Bone marrow (tissue), 2 donors: Measurements from ENCODE around the gene CEL.
"Not testable (repeated sequence)": the region's sequence is repeated elsewhere in the genome, so short reads cannot be mapped to it uniquely, and the experiment has no call there.

Source experiments
- DNase-seq, 2 donors: peaks; one replicate each; lab custom pipeline; 2025; lab: John Stamatoyannopoulos, UW

The CEL gene

DNA sequence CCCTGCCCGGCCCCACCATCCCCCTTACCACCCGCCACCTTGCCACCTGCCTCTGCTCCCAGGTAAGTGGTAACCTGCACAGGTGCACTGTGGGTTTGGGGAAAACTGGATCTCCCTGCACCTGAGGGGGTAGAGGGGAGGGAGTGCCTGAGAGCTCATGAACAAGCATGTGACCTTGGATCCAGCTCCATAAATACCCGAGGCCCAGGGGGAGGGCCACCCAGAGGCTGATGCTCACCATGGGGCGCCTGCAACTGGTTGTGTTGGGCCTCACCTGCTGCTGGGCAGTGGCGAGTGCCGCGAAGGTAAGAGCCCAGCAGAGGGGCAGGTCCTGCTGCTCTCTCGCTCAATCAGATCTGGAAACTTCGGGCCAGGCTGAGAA is at the start of gene CEL:
CEL (plus strand) TSS at position 218 of the 382 bp plus-strand sequence; CDS start at position 240, 22 bp downstream.
- not testable (repeated sequence) for DNase-seq

DNA sequence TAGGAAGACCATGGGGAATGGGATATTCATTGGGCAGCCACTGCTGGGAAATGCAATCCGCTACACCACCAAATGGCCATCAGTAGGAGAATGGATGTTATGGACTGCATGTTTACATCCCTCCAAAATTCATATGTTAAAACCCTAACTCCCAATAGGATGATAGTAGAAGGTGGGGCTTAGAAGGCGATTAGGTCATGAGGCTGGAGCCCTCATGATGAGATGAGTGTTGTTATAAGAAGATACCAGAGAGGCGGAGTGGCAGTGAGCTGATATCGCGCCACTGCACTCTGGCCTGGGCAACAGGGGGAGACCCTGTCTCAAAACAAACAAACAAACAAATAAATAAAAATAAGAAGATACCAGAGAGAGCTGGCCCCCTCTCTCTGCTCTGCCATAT is 47.1 kb upstream of the CEL start:
- DNase-seq, result no peak

DNA sequence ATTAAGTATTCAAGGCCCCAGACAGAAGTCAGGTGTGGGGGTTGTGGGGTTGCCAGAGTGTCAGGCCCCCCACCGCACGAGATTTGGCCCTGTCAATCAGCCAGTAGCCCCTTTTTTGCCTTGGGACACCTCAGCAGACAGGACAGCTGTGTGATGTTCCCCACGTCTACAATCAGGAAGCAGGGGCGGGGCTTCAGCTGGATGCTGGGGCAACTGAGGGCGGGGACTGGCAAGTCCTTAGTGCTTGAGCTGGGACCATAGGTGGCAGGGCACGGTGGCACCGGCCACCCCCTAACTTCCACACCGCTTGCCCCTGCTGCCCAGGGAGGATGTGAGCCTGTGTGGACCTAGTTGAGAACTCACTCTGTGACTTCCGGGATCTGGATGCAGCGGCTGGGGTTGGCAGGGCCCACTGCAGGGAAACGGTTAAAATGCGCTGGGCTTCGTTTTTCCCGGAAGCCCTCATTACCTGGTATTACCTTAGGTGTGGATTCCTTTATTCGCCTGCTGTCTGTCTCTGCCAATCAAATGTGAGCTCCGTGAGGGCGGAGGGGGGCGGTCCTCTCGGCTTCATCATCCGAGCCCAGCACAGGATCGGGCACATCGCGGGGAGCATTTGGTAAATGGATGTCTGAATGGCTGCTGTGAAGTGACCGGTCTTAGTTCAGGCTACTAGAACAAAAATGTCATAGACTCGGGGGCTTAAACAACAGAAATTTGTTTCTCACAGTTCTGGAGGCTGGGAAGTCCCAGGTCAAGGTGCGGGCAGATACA is 38.5 kb upstream of the CEL start:
- DNase-seq, result peak in 1 of 2 donors; percentile 47

DNA sequence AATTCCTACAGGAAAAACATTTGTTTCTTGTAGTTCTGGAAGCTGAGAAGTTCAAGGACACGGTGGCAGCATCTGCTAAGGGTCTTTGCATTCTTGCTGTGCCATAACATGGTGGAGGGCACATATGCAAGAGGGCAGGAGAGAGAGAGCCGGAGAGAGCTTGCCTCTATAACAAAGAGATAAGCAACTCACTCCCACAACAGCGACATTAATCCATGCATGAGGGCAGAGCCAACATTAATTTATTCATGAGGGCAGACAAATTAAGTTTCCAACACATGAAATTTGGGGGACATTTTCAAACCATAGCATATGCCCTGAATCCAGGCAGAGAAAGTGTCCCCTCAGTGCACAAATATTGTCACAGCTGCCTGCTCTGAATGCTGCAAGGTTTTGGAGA is 35.4 kb upstream of the CEL start:
- no peak for DNase-seq

- DNase-seq, result no peak
These were observed 34.6 kb upstream of the CEL start for GRCh38 chr9:133027134-133027533.

GRCh38 chr9:133028221-133028620 is 33.6 kb upstream of the CEL start:
- DNase-seq, result no peak

DNA sequence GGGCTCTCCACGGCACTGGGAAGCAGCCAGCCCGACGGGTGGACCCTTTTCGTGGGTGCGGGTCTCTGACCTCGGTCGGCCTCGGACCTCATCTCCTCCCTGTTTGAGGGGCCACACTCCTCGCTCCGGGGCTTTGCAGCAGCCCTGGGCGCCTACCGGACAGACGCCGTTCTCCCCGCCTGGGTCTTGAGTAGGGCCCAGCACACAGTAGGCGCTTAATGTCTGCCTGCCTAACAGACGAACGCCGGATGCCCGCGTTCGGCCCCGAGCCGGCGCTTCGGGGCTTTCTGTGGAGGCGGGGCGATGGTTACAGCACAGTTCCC is 31.8 kb upstream of the CEL start:
- DNase-seq, result no peak

DNA sequence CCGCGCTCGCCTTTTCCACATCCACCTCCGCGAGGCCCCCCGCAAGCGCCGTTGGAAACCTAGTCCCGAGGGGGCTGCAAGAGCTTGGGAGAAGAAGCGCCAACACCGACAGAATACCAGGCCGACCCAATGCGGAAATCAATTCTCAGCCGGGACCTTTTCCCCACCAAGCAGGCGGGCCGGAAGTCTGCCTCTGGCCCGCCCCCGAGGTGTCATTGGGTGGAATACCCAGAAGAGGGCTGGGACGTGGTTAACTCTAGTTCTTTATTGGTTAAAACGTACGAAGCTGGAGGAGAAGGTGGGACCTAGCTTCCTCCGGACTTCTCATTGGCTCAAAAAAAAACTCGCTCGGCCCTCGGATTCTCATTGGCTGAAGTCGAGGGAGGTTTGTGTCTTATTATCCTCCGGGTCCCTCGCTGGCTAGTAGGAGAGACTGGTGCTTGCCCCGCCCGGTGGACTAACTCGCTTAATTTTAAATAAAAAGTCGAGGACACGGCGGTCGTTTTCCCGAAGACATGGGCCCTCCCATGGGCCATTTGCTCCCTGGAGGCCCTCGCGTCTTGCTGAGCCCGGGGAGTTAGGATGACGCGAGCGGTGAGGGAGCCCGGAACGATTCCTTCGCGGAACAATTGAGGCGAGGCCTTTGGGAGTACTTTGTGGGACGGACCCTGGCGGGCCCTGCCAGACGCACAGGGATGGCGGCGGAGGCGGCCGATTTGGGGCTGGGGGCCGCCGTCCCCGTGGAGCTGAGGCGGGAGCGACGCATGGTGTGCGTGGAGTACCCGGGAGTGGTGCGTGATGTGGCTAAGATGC is 31.3 kb upstream of the CEL start, which contains the start of gene GTF3C5:
GTF3C5 (plus strand) TSS at position 681 of the 813 bp plus-strand sequence; CDS start at position 696, 15 bp downstream.
- peak; percentile 88 to 99 for DNase-seq

DNA sequence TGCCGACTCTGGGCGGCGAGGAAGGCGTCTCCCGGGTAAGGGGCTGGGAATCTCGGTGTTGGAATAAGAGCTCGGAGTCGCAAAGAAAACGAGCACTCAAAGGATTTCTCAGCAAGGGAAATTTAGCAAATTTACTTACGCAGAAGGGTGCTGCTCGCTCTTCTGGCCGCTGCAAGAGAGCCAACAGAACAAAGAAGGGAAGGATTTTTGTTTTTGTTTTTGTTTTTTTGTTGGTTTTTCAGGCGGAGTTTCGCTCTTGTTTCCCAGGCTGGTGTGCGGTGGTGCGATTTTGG is 30.7 kb upstream of the CEL start:
- DNase-seq, result no peak

DNA sequence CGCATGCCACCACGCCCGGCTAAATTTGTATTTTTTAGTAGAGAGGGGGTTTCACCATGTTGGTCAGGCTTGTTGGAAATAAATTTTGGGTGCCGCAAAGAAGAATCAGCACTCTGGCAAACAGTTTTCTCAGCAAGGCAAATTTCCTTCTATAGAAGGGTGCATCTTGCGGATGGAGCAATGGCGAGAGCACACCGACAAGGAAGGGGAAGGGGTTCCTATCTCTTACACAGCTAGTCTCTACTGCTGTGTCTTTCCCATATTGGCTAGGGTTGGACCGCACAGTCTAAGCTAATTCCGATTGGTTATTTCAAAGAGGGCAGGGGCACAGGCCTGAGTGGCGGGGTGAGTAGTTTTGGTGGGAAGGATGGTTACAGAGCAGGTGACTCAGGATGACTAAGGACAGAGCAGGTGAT is 30.3 kb upstream of the CEL start:
- DNase-seq, result no peak

DNA sequence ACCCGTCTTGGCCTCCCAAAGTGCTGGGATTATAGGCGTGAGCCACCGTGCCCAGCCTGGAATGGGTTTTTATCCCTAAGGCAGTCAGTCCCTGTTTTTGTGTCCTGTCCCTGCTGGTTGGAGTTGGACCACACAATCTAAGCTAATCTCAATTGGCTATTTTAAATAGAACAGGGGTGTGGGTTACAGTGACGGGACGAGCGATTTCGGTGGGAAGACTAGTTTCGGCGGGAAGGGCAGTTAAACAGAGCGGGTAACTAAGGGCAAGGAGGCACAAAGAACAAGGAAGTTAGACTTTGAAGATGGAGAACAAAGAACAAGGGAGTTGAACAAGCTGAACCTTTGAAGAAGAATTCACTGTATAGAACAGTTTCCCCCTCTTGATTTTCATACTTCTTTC is 29.6 kb upstream of the CEL start:
- no peak for DNase-seq

DNA sequence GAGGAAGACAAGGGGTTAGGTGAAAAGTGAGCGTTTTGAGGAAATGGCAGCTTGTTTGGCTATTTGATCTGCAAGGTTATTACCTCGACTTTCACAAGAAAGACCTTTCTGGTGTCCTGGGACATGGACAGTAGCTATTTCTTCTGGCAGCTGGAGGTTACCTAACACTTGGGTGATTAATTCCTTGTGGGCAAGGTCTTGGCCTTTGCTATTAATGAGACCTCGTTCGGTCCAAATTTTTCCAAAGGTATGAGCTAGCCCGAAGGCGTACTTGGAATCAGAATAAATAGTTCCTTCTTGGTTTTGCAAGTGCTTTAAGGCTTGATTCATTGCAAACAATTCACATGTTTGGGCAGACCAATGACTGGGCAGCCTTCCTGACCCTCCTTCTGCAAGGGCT is 26.1 kb upstream of the CEL start:
- no peak for DNase-seq

GRCh38 chr9:133037775-133038515 is 23.8 kb upstream of the CEL start:
- DNase-seq, result no peak

DNA sequence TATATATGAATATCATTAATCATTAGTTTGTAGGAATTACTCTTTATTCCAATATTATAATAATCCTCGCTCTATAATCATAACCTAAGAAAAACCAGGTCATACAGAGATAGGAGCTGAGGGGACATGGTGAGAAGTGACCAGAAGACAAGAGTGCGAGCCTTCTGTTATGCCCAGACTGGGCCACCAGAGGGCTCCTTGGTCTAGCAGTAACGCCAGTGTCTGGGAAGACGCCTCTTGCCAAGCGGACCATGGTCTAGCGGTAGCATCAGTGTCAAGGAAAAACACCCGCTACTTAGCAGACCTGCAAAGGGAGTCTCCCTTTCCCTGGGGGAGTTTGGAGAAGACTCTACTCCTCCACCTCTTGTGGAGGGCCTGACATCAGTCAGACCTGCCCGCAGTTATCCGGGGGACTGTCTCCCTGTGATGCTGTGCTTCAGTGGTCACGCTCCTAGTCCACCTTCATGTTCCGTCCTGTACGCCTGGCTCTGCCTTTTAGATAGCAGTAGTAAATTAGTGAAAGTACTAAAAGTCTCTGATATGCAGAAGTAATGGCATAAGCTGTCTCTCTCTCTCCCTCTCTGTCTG is 20.8 kb upstream of the CEL start:
- not testable (repeated sequence) for DNase-seq

DNA sequence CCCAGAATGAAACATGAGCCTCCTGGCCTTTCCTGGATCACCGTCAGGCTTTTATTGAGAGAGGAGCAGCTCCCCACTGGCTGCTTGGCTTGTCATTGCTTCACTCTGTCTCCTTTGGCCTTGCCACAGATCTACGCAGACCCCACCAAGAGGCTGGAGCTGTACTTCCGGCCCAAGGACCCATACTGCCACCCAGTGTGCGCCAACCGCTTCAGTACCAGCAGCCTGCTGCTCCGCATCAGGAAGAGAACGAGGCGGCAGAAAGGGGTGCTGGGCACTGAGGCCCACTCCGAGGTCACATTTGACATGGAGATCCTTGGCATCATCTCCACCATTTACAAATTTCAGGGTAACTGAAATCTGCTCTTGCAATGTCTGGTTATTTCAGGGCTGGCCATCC is 19.8 kb upstream of the CEL start:
- no peak for DNase-seq

GRCh38 chr9:133042676-133043075 is 19.1 kb upstream of the CEL start:
- DNase-seq, result no peak

DNA sequence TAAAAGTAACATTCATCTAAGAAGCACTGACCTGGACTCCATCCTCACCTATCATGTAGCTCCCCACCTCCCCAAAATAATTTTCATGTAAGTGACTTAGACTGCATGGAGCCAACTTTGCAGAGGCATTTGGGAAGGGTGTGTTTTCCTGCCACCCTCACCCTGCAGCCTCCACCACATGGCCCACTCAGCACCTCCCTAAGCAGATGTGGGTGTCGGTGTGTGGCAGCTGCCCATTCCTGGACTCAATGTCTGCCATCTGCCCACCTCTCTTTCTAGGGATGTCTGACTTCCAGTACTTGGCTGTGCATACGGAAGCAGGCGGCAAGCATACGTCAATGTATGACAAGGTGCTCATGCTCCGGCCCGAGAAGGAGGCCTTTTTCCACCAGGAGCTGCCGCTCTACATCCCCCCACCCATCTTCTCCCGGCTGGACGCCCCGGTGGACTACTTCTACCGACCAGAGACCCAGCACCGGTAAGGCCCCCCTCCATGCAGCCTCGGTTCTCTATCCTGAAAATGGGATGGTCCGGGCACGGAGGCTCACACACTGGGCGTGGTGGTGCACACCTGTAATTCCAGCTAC is 18.2 kb upstream of the CEL start:
- no peak for DNase-seq

GRCh38 chr9:133044125-133044524 is 17.7 kb upstream of the CEL start:
- no peak for DNase-seq

- DNase-seq, result no peak
These were observed 17.1 kb upstream of the CEL start for GRCh38 chr9:133044661-133045060.

GRCh38 chr9:133045132-133045531 is 16.6 kb upstream of the CEL start:
- DNase-seq, result no peak

DNA sequence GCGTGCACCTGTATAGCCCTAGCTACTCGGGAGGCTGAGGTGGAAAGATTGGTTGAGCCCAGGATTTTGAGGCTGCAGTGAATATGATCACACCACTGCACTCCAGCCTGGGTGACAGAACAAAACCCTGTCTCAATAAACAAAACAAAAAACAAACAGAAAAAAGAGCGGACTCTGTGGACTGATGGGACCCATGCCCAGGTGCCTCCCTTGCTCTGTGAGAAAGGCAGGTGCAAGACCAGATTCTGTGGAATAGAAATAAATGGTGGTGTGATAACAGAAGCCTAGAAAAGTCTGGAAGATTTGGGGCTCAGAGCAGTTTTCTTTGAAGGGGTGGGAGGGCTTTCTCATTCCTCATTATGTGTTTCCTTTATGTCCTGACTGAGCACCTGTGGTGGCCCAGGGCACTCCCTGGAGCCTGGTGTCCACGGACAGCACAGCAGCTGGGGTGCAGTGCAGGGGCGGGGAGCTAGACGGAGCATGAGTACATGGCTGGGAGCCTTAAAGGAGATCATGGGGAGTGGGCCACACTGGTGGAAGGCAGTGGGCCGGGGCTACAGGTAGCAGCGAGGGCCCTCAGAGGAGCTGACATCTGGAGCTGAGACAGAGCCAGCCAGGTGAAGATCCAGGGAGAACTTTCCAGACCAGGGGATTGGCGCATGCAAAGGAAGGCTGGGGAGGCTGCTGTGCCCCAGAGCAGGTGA is 15.4 kb upstream of the CEL start:
- DNase-seq, result no peak

- no peak for DNase-seq
These were observed 14.9 kb upstream of the CEL start for GRCh38 chr9:133046900-133047295.
